ENCODE results near the gene WDR72. TPM values are rescaled to one million over a fixed set of nuclear protein-coding genes. Genes with fewer than 3 reads are reported as not detected.
"Not testable (repeated sequence)": the region's sequence is repeated elsewhere in the genome, so short reads cannot be mapped to it uniquely, and the experiment has no call there.

The WDR72 gene
- total RNA-seq, 1 experiment from 2014 or later: not detected

DNA sequence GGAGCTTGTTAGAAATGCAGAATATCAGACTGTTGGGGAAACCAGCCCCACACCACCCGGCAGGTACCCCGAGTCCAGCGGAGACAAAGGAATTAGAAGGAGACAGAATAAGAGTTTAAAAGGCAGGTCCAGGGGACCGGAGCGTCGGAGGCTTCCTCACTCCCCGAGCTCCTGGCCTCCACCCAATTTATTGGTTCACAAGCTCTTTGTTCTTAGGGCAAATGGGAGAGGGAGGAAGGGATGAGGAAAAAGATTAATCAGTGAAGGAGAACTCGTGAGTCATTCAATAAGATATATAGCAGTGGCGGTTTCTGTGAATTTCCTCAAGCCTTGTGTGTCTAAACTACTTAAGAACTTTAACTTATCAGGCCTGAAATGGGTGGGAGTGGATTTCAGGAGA, 32.1 kb upstream of the WDR72 start:
- ChIA-PET CTCF (interaction anchor here (0.7 to 1.3 kb wide), 3 partner anchors 13 to 450 kb away, joined by 3 to 5 read pairs (median 3); no protein-coding TSS in a partner anchor), POLR2A (interaction anchor here (0.9 kb wide), 1 partner anchor 530 kb away, joined by 3 read pairs; no protein-coding TSS in a partner anchor)
- BruUV-seq (replicated peaks): no TSS peak
- Mint-ChIP-seq H3K4me3 (ENCODE audit: unreplicated experiment) (no peak overlapping the region), H3K4me1 (ENCODE audit: insufficient read depth, unreplicated experiment) (no peaks in the 10 kb centered on the region), H3K36me3 (ENCODE audit: insufficient read depth, unreplicated experiment) (no peaks in the 10 kb centered on the region), H3K27me3 (ENCODE audit: insufficient read depth, unreplicated experiment) (peaks cover 96% of the 10 kb centered on the region), H3K9me3 (ENCODE audit: unreplicated experiment) (no peaks in the 10 kb centered on the region), H3K27ac (ENCODE audit: low read depth, unreplicated experiment) (no peak overlapping the region)
- DNase-seq (ENCODE audit: unreplicated experiment): no peak
- intact Hi-C loops (cut with micrococcal nuclease): no loop called here
- TF ChIP-seq, protein P1, sequence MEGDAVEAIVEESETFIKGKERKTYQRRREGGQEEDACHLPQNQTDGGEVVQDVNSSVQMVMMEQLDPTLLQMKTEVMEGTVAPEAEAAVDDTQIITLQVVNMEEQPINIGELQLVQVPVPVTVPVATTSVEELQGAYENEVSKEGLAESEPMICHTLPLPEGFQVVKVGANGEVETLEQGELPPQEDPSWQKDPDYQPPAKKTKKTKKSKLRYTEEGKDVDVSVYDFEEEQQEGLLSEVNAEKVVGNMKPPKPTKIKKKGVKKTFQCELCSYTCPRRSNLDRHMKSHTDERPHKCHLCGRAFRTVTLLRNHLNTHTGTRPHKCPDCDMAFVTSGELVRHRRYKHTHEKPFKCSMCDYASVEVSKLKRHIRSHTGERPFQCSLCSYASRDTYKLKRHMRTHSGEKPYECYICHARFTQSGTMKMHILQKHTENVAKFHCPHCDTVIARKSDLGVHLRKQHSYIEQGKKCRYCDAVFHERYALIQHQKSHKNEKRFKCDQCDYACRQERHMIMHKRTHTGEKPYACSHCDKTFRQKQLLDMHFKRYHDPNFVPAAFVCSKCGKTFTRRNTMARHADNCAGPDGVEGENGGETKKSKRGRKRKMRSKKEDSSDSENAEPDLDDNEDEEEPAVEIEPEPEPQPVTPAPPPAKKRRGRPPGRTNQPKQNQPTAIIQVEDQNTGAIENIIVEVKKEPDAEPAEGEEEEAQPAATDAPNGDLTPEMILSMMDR (IDR thresholded peaks at IDR 0.05; ENCODE audit: unreplicated experiment): no peak

DNA sequence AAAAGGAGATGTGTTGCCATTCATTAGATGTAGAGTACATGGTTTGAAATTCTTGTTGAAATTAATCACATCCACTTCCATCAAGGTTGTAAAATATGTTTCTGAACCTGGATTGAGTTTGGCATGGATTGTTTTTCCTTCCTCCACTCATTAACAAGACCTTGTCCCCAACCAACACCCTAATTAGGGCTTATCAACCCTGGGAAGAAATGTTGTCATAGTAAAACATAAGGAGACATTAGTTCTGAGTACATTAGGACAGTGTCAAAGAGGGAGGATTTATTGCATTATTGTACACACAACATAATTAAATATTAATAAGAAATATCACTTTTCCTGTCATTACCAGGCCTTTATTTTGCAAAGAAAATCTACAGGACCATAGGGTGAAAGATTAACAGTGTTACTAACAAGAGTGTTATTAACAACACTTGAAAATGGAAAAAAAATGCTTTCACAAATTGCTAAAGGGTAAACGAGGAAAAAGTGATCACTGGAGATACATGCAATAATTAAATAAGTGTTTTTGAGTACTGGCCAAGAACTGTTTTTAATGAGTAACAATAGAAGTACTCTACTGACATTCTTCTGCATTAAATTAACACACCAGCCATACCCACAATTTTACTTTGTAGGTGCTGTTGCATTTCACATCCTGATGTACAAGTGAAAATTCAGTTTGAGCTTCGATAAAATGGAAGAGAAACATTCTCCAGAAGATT, 30.4 kb upstream of the WDR72 start:
- TF ChIP-seq, protein P1 (IDR thresholded peaks at IDR 0.05; ENCODE audit: unreplicated experiment): no peak
- no peaks in the 10 kb centered on the region for H3K36me3 Mint-ChIP-seq (ENCODE audit: insufficient read depth, unreplicated experiment)
- intact Hi-C loops (cut with micrococcal nuclease): no loop called here
- H3K27me3 Mint-ChIP-seq (ENCODE audit: insufficient read depth, unreplicated experiment): peaks cover 88% of the 10 kb centered on the region
- no peak overlapping the region for H3K27ac Mint-ChIP-seq (ENCODE audit: low read depth, unreplicated experiment)
- H3K4me3 Mint-ChIP-seq (ENCODE audit: unreplicated experiment): no peak overlapping the region
- no peaks in the 10 kb centered on the region for H3K9me3 Mint-ChIP-seq (ENCODE audit: unreplicated experiment)
- ChIA-PET CTCF (no interaction called here), POLR2A (no interaction called here)
- no peaks in the 10 kb centered on the region for H3K4me1 Mint-ChIP-seq (ENCODE audit: insufficient read depth, unreplicated experiment)
- BruUV-seq (replicated peaks): no TSS peak
- DNase-seq (ENCODE audit: unreplicated experiment): no peak

DNA sequence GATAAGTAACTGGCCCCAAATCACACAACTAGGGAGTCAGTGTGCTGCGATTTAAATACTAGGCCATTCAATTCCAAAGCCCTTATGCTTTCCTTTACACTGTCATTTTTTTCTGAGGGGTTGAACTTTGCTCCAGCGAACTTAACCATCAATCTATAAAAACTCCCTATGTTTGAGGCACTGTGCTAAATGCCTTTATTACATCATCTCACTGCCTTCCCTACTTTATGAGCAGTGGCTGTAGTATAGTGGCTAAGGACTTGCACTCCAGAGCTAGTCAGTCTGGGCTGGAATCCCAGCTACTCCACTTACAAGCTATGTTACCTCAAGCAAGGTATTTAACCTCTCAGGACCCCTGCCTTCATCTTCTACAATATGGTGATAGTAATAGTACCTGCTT, 26.9 kb upstream of the WDR72 start:
- no peaks in the 10 kb centered on the region for H3K36me3 Mint-ChIP-seq (ENCODE audit: insufficient read depth, unreplicated experiment)
- no TSS peak for BruUV-seq (replicated peaks)
- H3K27ac Mint-ChIP-seq (ENCODE audit: low read depth, unreplicated experiment): no peak overlapping the region
- H3K9me3 Mint-ChIP-seq (ENCODE audit: unreplicated experiment): no peaks in the 10 kb centered on the region
- H3K4me3 Mint-ChIP-seq (ENCODE audit: unreplicated experiment): no peak overlapping the region
- CTCF ChIA-PET: interaction anchor here (0.6 kb wide), 1 partner anchor 25 kb away, joined by 3 read pairs; no protein-coding TSS in a partner anchor
- H3K4me1 Mint-ChIP-seq (ENCODE audit: insufficient read depth, unreplicated experiment): no peaks in the 10 kb centered on the region
- H3K27me3 Mint-ChIP-seq (ENCODE audit: insufficient read depth, unreplicated experiment): peaks cover 80% of the 10 kb centered on the region
- TF ChIP-seq, protein P1 (IDR thresholded peaks at IDR 0.05; ENCODE audit: unreplicated experiment): no peak
- no peak for DNase-seq (ENCODE audit: unreplicated experiment)
- intact Hi-C loops (cut with micrococcal nuclease): no loop called here
- POLR2A ChIA-PET: no interaction called here

DNA sequence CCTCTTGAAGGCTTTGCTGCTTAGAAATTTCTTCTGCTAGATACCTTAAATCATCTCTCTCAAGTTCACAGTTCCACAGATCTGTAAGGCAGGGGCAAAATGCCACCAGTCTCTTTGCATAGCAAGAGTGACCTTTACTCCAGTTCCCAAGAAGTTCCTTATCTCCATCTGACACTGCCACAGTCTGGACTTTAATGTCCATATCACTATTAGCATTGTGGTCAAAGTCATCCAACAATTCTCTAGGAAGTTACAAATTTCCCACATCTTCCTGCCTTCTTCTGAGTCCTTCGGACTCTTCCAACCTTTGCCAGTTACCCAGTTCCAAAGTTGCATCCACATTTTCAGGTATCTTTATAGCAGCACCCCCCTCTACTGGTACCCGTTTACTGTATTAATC, 25.8 kb upstream of the WDR72 start:
- POLR2A ChIA-PET; H3K27ac Mint-ChIP-seq (ENCODE audit: low read depth, unreplicated experiment); DNase-seq (ENCODE audit: unreplicated experiment); BruUV-seq (replicated peaks); intact Hi-C loops (cut with micrococcal nuclease); H3K4me1 Mint-ChIP-seq (ENCODE audit: insufficient read depth, unreplicated experiment); H3K36me3 Mint-ChIP-seq (ENCODE audit: insufficient read depth, unreplicated experiment); H3K9me3 Mint-ChIP-seq (ENCODE audit: unreplicated experiment); H3K4me3 Mint-ChIP-seq (ENCODE audit: unreplicated experiment); CTCF ChIA-PET: not testable (repeated sequence)
- H3K27me3 Mint-ChIP-seq (ENCODE audit: insufficient read depth, unreplicated experiment): peaks cover 72% of the 10 kb centered on the region

All from MCF 10A (cell line).